ENCODE data around the gene TIAM1.

Gene TIAM1

GRCh38 chr21:31334648-31335121 is 9.4 kb downstream of the TIAM1 start:
- Histone ChIP-seq H3K9me3 (ENCODE audit: control insufficient read depth in 2 of 2, low read length in 2 of 2) (peaks cover 5 to 9% of the 10 kb centered on the region in 2 donors), H3K27ac (ENCODE audit: low read length) (no peak overlapping the region), H3K4me1 (ENCODE audit: control insufficient read depth, insufficient read depth, low read length) (peaks cover 2% of the 10 kb centered on the region), H3K27me3 (ENCODE audit: control insufficient read depth in 1 of 2, insufficient read depth in 2 of 2, low read length in 2 of 2) (peaks cover 0 to 2% of the 10 kb centered on the region in 2 donors), H3K4me3 (ENCODE audit: low read length in 2 of 2) (no peak overlapping the region), H3K9ac (ENCODE audit: low read length in 2 of 2) (no peak overlapping the region), H3K36me3 (ENCODE audit: control insufficient read depth in 2 of 2, insufficient read depth in 2 of 2, low read length in 2 of 2) (no peaks in the 10 kb centered on the region)

GRCh38 chr21:31332525-31332924 is 11.5 kb downstream of the TIAM1 start:
- Histone ChIP-seq H3K9me3 (ENCODE audit: control insufficient read depth in 2 of 2, low read length in 2 of 2) (peaks cover 6 to 13% of the 10 kb centered on the region in 2 donors), H3K9ac (ENCODE audit: low read length in 2 of 2) (no peak overlapping the region), H3K27me3 (ENCODE audit: control insufficient read depth in 1 of 2, insufficient read depth in 2 of 2, low read length in 2 of 2) (no peaks in the 10 kb centered on the region), H3K4me3 (ENCODE audit: low read length in 2 of 2) (no peak overlapping the region), H3K27ac (ENCODE audit: low read length) (no peak overlapping the region), H3K4me1 (ENCODE audit: control insufficient read depth, insufficient read depth, low read length) (no peaks in the 10 kb centered on the region), H3K36me3 (ENCODE audit: control insufficient read depth in 2 of 2, insufficient read depth in 2 of 2, low read length in 2 of 2) (no peaks in the 10 kb centered on the region)

- H3K4me3 ChIP-seq (ENCODE audit: low read length in 2 of 2): no peak overlapping the region
- H3K4me1 ChIP-seq (ENCODE audit: control insufficient read depth, insufficient read depth, low read length): no peaks in the 10 kb centered on the region
- peaks cover 6 to 13% of the 10 kb centered on the region in 2 donors for H3K9me3 ChIP-seq (ENCODE audit: control insufficient read depth in 2 of 2, low read length in 2 of 2)
- H3K27ac ChIP-seq (ENCODE audit: low read length): no peak overlapping the region
- no peak overlapping the region for H3K9ac ChIP-seq (ENCODE audit: low read length in 2 of 2)
- H3K36me3 ChIP-seq (ENCODE audit: control insufficient read depth in 2 of 2, insufficient read depth in 2 of 2, low read length in 2 of 2): no peaks in the 10 kb centered on the region
- no peaks in the 10 kb centered on the region for H3K27me3 ChIP-seq (ENCODE audit: control insufficient read depth in 1 of 2, insufficient read depth in 2 of 2, low read length in 2 of 2)
These were observed 12.8 kb downstream of the TIAM1 start for GRCh38 chr21:31331231-31331630.

- H3K27me3 ChIP-seq (ENCODE audit: control insufficient read depth in 1 of 2, insufficient read depth in 2 of 2, low read length in 2 of 2): no peaks in the 10 kb centered on the region
- H3K9me3 ChIP-seq (ENCODE audit: control insufficient read depth in 2 of 2, low read length in 2 of 2): peaks cover 6 to 13% of the 10 kb centered on the region in 2 donors
- H3K36me3 ChIP-seq (ENCODE audit: control insufficient read depth in 2 of 2, insufficient read depth in 2 of 2, low read length in 2 of 2): no peaks in the 10 kb centered on the region
- H3K4me1 ChIP-seq (ENCODE audit: control insufficient read depth, insufficient read depth, low read length): no peaks in the 10 kb centered on the region
- no peak overlapping the region for H3K9ac ChIP-seq (ENCODE audit: low read length in 2 of 2)
- H3K4me3 ChIP-seq (ENCODE audit: low read length in 2 of 2): no peak overlapping the region
- H3K27ac ChIP-seq (ENCODE audit: low read length): no peak overlapping the region
These were observed 13.9 kb downstream of the TIAM1 start for GRCh38 chr21:31330144-31330483.

GRCh38 chr21:31329456-31330143 is 14.5 kb downstream of the TIAM1 start:
- H3K4me3 ChIP-seq (ENCODE audit: low read length in 2 of 2): no peak overlapping the region
- no peaks in the 10 kb centered on the region for H3K36me3 ChIP-seq (ENCODE audit: control insufficient read depth in 2 of 2, insufficient read depth in 2 of 2, low read length in 2 of 2)
- H3K9ac ChIP-seq (ENCODE audit: low read length in 2 of 2): no peak overlapping the region
- no peak overlapping the region for H3K27ac ChIP-seq (ENCODE audit: low read length)
- H3K9me3 ChIP-seq (ENCODE audit: control insufficient read depth in 2 of 2, low read length in 2 of 2): peaks cover 6 to 13% of the 10 kb centered on the region in 2 donors
- no peaks in the 10 kb centered on the region for H3K27me3 ChIP-seq (ENCODE audit: control insufficient read depth in 1 of 2, insufficient read depth in 2 of 2, low read length in 2 of 2)
- H3K4me1 ChIP-seq (ENCODE audit: control insufficient read depth, insufficient read depth, low read length): no peaks in the 10 kb centered on the region

GRCh38 chr21:31326522-31327242 is 17.4 kb downstream of the TIAM1 start:
- no peak overlapping the region for H3K4me3 ChIP-seq (ENCODE audit: low read length in 2 of 2)
- H3K9me3 ChIP-seq (ENCODE audit: control insufficient read depth in 2 of 2, low read length in 2 of 2): peaks cover 6 to 13% of the 10 kb centered on the region in 2 donors

GRCh38 chr21:31318971-31319370 is 25.1 kb downstream of the TIAM1 start:
- no peaks in the 10 kb centered on the region for H3K27me3 ChIP-seq (ENCODE audit: control insufficient read depth in 1 of 2, insufficient read depth in 2 of 2, low read length in 2 of 2)
- H3K4me3 ChIP-seq (ENCODE audit: low read length in 2 of 2): no peak overlapping the region
- H3K27ac ChIP-seq (ENCODE audit: low read length): no peak overlapping the region
- H3K4me1 ChIP-seq (ENCODE audit: control insufficient read depth, insufficient read depth, low read length): no peaks in the 10 kb centered on the region
- no peaks in the 10 kb centered on the region for H3K9me3 ChIP-seq (ENCODE audit: control insufficient read depth in 2 of 2, low read length in 2 of 2)
- no peaks in the 10 kb centered on the region for H3K36me3 ChIP-seq (ENCODE audit: control insufficient read depth in 2 of 2, insufficient read depth in 2 of 2, low read length in 2 of 2)
- H3K9ac ChIP-seq (ENCODE audit: low read length in 2 of 2): no peak overlapping the region

More at GRCh38 chr21:31326522-31327242, 17.4 kb downstream of the TIAM1 start:
- Histone ChIP-seq H3K27ac (ENCODE audit: low read length) (no peak overlapping the region), H3K4me1 (ENCODE audit: control insufficient read depth, insufficient read depth, low read length) (no peaks in the 10 kb centered on the region), H3K36me3 (ENCODE audit: control insufficient read depth in 2 of 2, insufficient read depth in 2 of 2, low read length in 2 of 2) (no peaks in the 10 kb centered on the region), H3K9ac (ENCODE audit: low read length in 2 of 2) (no peak overlapping the region), H3K27me3 (ENCODE audit: control insufficient read depth in 1 of 2, insufficient read depth in 2 of 2, low read length in 2 of 2) (no peaks in the 10 kb centered on the region)

GRCh38 chr21:31317688-31318087 is 26.4 kb downstream of the TIAM1 start:
- Histone ChIP-seq H3K27ac (ENCODE audit: low read length) (no peak overlapping the region), H3K9me3 (ENCODE audit: control insufficient read depth in 2 of 2, low read length in 2 of 2) (no peaks in the 10 kb centered on the region), H3K36me3 (ENCODE audit: control insufficient read depth in 2 of 2, insufficient read depth in 2 of 2, low read length in 2 of 2) (no peaks in the 10 kb centered on the region), H3K9ac (ENCODE audit: low read length in 2 of 2) (no peak overlapping the region), H3K4me1 (ENCODE audit: control insufficient read depth, insufficient read depth, low read length) (no peaks in the 10 kb centered on the region), H3K27me3 (ENCODE audit: control insufficient read depth in 1 of 2, insufficient read depth in 2 of 2, low read length in 2 of 2) (no peaks in the 10 kb centered on the region), H3K4me3 (ENCODE audit: low read length in 2 of 2) (no peak overlapping the region)

- Histone ChIP-seq H3K27me3 (ENCODE audit: control insufficient read depth in 1 of 2, insufficient read depth in 2 of 2, low read length in 2 of 2) (no peaks in the 10 kb centered on the region), H3K9ac (ENCODE audit: low read length in 2 of 2) (no peak overlapping the region), H3K9me3 (ENCODE audit: control insufficient read depth in 2 of 2, low read length in 2 of 2) (no peaks in the 10 kb centered on the region)
These were observed 27.4 kb downstream of the TIAM1 start for GRCh38 chr21:31316488-31317169.

GRCh38 chr21:31316072-31316471 is 28.0 kb downstream of the TIAM1 start:
- H3K4me3 ChIP-seq (ENCODE audit: low read length in 2 of 2): no peak overlapping the region
- H3K27me3 ChIP-seq (ENCODE audit: control insufficient read depth in 1 of 2, insufficient read depth in 2 of 2, low read length in 2 of 2): no peaks in the 10 kb centered on the region
- H3K27ac ChIP-seq (ENCODE audit: low read length): no peak overlapping the region
- no peaks in the 10 kb centered on the region for H3K36me3 ChIP-seq (ENCODE audit: control insufficient read depth in 2 of 2, insufficient read depth in 2 of 2, low read length in 2 of 2)
- no peaks in the 10 kb centered on the region for H3K4me1 ChIP-seq (ENCODE audit: control insufficient read depth, insufficient read depth, low read length)
- H3K9me3 ChIP-seq (ENCODE audit: control insufficient read depth in 2 of 2, low read length in 2 of 2): no peaks in the 10 kb centered on the region
- no peak overlapping the region for H3K9ac ChIP-seq (ENCODE audit: low read length in 2 of 2)

More at GRCh38 chr21:31316488-31317169, 27.4 kb downstream of the TIAM1 start:
- Histone ChIP-seq H3K4me1 (ENCODE audit: control insufficient read depth, insufficient read depth, low read length) (no peaks in the 10 kb centered on the region), H3K36me3 (ENCODE audit: control insufficient read depth in 2 of 2, insufficient read depth in 2 of 2, low read length in 2 of 2) (no peaks in the 10 kb centered on the region), H3K27ac (ENCODE audit: low read length) (no peak overlapping the region), H3K4me3 (ENCODE audit: low read length in 2 of 2) (no peak overlapping the region)
